Stimulated activated CD8-positive, alpha-beta memory T cell treated with anti-CD3 and anti-CD28 coated beads, Interleukin-15, amount 100 ng/mL, for 24 hours (primary cell): Measurements from ENCODE around the gene UVRAG.

Experiments
- DNase-seq: peaks from one replicate; pipeline ENCODE4 v3.0.0-alpha.2; 2020; ENCODE audit warnings: low read depth

Gene UVRAG

DNA sequence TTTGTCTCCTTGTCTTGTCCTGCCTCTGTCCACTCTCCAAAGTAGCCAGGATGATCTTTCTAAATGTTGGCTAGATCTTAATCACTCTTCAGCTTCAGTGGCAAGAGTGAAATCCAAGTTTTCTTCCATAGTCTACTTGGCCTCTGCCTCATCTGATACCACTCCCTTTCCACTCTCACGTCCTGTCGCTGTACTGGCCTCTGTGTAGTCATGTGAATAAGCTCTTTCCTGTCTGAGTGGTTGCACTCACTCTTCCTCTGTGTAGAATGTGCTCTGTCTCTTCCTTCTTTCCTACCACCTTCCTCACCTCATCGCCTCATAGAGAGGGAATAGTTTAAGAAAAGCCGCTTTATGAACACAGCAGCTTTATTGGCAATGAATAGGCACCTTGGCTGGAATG lies 304.8 kb downstream of the UVRAG start:
- no peak for DNase-seq

DNA sequence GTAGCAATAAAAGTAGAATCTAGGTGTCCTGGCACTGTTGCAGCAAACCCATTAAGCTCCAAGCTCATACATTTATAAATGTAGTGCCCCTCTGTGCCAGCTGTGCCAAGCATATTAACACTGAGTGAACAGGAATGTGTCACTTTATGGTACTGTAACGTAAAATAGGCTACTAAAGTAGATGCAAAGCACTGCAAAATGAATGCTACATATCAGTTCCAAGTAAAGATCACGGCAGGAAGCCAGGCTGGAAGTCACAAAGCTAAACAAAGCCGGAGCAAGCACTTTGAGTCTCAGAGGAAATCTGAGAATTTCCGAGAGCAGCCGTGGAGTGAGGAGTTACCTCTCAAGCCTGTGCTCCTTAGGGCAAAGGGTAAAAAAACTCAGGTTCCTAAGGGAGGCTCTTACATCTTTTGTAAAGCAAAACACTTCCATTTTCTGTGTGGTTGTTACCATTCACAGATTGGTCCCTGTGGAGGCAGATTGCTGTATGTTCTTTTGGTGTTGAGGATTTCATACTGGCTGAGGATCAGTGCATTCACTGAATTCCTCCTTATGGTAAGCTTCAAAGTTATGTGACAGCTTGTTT lies 305.6 kb downstream of the UVRAG start:
- no peak for DNase-seq

DNA sequence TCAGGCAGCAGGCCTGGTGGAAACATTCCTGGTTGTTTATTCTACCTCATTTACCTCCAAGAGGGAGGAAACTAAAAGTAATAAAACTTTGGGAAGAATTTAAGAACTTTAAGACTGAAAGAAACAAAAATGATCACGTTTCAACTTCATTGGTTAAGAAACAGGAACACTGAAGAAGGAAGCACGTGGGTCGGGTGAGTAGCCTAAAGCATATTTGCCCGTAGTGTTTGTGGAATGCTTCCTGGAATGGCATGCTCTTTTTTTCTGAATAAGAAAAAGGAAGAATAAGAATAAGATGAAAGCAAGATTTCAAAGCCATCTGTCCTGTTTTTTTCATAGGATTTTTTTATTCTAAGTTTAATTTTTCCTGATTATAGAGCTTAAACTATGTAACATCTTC lies 308.2 kb downstream of the UVRAG start:
- DNase-seq = no peak

DNA sequence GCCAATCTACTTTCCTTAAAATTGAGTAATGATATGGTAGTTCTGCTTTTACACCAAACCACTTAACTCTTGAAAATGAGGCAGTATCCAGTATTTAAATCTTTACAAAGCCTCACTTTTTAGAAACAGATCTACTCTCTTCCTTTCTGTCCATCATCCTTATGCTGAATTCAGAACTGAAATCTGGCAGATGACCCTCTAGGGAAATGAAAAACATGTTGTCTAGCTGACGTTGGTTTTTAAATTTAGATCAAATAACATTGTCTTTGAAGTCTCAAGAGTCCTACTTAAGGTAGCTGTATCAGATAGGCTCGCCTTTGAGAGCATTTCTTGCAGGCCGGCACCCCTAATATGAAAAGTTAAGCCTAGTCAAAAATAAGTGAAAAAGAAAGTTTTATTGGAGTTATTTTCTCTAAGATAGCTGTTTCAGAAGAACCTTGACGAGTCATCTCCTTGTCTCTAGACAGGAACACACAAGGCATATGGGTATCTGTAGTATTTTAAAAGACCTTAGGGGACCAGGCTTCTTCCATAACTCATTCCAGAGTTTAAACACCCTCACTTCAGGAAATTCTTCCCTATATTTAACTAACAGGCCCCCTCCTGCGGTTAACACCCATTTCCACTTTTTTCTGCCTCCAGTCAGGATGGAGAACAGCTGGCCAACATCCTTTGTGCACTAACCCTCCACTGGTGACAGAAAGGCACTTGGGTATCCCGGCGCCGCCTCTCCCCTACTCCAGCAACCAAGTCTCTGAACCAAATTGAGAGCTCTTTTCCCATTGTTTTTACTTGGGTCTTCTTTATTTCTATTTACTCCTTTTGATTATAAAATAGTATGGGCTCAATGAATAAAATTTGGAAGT lies 310.1 kb downstream of the UVRAG start:
- DNase-seq = no peak

DNA sequence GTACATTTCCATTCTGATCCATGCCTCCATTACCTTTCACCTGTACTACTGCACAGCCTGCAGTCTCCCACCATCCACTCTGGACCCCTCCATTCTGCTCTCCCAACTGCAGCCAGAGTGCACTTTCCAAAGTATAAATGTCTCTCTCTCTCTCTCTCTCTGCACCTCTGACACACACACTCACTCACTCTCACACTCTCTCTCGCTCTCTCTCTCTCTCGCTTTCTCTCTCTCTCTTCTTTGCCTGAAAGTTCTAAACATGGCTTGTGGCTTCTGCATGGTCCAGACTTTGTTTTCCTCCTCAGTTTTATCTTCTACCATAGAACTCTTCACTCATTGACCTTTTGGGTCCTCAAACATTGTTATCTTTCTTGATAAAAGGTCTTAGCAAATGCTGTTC lies 314.7 kb downstream of the UVRAG start:
- DNase-seq = no peak

DNA sequence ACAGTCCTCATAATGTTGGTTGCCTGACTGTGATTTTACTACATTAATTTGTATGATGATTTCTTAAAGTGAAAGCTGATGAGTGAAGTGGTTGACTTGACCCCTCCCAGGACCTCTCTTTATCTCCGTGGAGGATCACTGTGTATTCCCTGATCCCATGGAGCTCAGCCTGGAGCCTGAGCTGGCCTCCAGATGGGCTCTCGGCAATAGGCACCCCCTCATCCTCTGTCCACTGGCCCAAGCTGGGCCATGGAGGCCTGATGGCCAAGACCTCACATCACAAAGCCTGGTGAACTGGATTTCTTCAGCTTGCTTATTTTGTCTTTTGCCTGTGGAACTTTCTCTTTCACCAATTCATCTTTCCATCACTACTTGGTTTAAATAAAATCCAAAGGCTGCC lies 316.1 kb downstream of the UVRAG start:
- no peak for DNase-seq

DNA sequence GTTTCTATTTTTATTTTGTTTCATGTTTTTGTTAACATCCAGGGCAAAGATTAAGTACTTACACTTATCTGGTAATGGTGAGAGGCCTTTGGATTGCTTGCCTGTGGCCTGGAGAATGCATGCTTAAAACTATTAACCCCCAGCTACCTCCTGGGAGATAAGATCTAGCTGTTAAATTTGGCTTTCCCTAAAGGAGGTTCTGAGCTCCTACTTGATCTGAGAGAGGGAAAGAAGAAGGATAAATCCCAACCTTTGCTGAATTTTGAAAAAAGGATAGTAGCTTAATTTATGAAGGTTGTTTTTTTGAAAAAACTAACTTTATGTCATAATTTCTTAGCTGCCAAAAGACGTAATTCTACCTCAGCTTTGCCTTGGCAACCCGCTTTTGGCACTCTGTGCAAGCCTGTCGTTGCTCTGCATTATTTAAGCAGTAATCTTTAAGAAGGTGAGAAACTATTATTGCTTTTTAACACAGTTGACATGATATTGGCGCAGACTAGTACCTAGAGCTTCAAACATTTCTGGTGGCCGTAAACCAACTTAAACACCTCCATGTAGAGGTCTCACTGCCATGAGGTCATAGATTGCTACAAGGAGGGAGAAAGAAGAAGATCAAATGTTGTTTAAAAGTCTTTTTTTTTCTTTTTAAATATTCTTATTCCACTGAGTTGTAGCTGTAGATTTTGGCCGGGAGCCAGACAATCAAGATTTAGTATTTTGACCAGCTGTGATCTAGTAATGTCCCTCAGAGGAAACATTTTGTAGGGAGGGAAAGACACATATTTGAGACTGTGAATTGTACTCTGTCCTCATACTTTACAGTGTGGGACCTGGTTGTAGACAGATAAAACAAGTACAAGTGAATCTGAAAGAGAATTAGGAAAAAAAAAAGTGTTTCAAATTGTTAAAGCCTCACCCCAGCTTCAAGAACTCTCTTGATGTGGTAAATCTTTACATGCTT lies 316.9 kb downstream of the UVRAG start:
- DNase-seq = no peak

DNA sequence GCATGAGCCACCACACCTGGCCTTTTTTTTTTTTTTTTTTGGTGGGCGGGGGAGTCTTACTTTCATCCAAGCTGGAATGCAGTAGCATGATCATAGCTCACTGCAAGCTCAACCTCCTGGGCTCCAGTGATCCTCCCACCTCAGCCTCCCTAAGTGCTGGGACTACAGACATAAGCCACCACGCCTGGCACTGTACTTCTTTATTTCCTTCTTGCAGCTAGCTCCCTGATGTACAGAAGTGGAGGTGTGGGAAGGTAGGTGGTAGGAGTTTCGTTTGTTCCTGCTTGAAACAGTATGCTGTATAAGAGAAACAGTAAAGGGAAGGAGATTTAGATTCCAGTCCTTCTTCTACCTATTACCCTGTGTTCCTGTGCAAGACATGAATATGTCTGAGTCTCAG lies 319.2 kb downstream of the UVRAG start:
- DNase-seq = no peak

DNA sequence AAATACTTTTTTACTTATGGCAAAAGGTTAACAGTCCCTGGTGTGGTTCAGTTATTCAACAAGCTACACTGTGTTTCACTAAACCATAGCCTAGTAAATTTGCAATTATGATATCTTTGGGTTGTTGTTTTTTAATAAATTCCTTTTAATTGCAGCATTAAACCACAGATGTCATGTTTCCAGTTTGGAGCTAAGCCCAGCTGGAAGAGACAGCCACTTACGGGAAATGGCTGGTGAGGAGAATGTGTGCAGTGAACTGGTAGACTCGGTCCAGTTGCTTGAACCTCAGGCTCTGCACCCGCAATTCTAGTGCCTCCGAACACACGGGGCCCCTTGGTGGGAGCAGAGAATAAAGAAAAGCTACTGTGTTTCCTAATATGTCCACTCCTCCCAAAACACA lies 320.5 kb downstream of the UVRAG start:
- DNase-seq = no peak

DNA sequence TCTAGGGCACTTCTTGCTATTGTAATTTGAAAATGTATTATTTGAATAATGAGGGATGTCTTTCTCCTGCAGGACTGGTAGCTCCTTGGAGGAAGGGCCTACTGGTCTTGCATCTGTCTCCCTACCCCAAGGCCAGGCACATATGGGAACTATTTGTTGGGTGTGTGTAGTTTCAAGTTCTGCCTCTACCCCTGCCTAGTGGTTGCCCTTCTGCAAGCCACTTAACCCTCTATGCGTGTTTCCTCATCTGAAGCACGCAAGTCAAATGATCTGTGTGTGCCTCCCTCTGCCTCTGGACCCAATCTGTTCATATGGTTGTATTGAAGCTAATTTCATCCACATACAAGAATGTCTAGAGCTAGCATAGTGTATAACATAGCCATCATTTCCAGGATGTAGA lies 324.3 kb downstream of the UVRAG start:
- DNase-seq = no peak

DNA sequence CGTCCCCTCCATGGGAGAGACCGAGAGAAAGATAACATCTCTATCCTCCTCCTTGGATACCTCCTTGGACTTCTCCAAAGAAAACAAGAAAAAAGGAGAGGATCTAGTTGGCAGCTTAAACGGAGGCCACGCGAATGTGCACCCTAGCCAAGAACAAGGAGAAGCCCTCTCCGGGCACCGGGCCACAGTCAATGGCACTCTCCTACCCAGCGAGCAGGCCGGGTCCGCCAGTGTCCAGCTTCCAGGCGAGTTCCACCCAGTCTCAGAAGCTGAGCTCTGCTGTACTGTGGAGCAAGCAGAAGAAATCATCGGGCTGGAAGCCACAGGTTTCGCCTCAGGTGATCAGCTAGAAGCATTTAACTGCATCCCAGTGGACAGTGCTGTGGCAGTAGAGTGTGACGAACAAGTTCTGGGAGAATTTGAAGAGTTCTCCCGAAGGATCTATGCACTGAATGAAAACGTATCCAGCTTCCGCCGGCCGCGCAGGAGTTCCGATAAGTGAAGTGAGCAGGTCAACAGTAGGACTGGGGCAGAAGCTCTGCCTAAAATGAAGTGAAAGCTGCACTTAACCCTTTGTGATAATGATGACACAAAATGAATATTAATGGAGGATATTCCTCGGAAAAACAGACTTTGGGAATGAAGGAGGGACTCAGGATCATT lies 326.0 kb downstream of the UVRAG start:
- no peak for DNase-seq

DNA sequence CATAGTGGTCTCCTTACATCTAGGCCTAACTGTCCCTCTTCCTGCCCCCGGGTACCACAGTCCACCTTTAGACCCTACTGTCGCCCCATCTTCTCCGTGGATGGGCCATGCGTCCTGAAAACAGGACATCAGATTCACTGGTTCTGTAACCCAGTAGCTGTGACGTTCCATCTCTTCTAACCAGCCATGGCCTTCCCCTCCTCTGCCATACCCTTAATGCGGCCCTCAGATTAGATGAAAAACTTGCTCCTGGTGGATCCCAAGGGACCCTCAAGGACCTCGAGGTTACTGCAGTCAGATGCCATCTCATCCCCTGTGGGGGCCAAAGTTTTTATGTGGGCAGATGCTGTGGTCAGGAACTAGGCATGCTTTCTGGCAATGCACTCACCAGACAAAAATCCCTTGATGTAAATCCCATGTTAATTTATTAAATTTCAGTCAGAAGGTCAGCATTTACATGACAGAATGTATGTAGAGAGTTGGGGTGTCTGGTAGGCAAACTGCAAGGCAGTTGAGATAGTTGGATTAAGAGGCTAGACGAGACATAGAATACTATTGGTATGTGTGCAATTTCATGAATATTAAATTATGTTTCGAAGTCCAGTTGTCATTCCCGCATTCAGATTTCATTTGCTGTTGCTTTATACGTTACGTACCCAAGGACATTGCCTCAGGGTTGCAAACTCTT lies 327.0 kb downstream of the UVRAG start:
- no peak for DNase-seq

DNA sequence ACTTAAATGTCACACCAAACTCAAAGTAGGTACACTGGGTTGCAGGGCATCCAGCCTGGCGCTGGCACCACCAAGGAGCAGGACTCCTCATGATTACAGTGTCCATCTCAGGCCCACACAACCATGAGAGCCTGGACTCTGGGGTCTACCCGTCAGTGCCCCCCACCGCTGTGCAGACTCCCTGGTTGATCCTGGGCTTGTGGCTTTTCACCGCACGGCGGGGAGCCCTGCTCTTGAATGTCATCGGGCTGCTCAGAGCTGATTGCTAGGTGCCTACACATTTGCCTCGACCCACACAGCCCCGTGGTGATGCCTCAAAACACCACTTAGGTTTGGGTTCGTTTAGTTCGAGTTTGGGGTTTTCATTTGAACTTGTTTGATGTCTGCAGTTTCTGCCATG lies 328.3 kb downstream of the UVRAG start:
- no peak for DNase-seq

DNA sequence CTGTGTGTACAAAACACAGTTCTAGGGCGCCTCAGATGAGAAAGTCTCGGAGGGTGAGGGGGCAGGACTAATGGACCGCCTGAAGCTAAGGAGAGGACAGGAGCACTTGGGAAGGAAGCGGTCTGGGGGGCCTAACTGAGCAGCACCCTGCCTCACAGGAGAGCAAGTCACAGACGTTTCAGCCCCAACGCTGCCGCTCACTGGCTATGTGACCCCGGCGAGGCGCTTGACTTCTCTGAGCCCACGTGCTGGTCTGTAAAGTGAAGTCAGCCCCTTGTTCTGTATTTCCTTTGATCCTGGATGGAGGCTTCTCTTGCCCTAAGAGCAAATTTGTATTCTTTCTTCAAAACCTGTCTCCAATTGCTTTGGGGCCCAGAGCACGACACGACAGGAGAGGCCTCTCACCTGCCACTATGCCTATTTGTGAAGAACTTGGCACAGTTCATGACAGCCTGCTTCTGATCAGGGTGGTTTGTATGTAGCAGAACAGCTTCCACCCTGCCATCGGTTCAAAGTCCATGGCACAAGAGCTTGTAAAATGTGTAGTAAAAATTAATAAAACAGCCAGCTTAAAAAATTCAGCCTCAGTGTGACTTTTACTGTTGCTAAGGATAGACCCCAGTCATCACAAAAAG lies 332.2 kb downstream of the UVRAG start:
- DNase-seq = no peak

DNA sequence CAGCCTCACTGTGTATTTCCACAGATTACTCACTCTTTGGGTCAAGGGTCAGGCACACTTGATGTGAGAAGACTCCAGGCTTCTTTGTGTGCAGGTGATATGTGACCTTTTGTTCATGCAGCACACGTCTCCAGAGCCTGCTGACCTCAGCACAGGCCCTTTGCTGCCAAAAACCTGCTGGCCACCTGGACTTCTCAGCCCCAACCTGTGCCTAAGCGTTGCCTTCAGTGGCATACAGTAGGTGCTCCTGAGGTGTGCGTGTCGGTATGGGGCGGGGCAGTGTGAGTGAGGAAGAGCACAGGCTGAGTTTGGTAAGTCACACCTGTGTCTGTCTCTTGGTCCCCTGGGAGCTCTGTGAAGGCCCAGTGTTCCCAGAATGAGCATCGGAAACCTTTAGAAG lies 333.2 kb downstream of the UVRAG start:
- no peak for DNase-seq

DNA sequence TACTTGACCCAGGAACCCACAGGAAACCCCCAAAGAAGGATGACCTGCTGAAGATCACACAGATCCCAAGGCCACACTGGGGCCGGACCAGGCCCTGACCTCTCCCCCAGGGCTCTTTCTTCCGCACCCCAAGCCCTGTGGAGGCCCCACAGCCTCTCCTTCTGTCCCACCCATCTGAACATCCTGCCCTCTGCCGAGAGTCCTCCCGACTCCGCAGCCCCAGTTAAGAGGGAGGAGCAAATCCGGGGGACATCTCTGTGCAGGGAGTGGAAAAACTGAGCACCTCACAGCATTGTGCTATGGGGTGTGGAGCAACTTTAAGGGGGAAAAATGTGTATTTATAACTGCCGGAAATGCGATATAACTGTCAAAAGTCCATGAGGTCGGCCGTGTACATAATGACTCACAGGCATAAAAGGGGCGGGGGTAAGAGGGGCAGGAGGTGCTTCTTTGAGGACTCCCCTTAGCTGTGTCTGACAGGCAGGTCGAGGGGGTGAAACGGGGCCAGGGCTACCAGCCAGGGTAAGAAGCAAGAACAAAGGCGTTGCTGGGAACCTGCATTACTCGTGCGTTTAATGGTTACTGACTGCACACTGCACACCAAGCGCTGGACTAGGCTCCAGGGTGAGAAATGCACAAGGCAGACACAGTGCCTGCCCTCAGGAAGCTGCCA lies 334.1 kb downstream of the UVRAG start:
- DNase-seq = no peak

DNA sequence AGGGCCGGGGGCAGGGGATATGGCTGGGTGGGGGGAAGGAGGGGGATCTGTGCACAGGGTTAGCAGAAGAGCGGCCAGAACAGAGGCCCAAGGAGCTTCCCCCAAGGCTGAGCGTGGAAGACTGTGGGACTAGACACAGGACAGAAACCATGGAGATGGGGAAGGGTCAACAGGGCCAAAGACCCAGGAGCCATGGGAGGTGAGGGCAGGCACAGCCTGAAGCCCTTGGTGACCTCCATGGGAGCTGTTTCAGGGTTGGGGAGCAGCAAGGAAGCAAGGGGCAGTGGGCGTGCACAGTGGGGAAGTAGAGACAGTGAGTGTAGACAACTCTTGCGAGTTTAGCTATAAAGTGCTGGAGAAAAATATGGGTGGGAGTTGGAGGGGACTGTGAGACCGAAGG lies 334.7 kb downstream of the UVRAG start:
- no peak for DNase-seq

DNA sequence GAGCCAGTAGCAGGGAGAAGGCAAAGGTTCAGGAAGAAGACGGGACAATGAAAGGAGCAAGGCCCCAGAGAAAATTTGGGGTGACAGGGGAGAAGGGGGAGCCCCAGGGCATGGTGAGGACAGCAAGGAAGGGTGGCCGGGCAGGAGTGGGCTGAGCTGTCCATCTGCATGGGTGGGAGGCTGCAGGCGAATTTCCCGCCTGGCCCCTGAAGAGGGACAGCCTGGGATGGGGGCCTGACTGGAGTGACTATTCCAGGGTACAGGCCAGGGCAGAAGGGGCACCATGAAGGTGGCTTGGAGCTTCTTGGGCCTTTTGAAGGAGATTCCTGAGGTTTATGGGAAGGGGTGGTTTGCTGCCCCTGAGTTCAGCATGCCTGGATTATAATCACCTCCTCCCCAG lies 335.1 kb downstream of the UVRAG start:
- DNase-seq = no peak

DNA sequence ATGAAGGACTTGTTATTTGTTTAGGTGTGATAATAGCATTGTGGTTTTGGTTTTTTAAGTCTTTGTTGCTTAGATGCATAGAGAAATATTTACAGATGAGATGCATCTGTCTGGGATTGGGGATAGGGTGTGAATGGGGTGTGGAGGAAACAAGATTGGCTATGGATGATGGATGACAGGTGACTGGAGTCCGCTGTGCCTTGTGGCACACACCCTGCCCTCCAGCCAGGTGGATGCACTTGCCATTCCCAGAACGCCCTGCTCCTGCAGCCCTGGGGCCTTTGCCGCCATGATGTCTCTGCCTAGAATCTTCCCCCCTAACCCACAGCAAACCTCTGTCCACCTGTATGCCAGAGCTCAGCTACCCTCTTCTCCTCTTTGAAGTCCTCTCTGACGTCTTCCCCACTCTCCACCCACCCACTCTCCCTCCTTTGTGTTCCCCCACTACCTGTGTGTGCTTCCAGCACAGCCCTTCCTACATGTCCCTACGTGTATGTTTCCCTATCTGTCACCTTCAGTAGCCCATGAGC lies 336.6 kb downstream of the UVRAG start:
- no peak for DNase-seq

DNA sequence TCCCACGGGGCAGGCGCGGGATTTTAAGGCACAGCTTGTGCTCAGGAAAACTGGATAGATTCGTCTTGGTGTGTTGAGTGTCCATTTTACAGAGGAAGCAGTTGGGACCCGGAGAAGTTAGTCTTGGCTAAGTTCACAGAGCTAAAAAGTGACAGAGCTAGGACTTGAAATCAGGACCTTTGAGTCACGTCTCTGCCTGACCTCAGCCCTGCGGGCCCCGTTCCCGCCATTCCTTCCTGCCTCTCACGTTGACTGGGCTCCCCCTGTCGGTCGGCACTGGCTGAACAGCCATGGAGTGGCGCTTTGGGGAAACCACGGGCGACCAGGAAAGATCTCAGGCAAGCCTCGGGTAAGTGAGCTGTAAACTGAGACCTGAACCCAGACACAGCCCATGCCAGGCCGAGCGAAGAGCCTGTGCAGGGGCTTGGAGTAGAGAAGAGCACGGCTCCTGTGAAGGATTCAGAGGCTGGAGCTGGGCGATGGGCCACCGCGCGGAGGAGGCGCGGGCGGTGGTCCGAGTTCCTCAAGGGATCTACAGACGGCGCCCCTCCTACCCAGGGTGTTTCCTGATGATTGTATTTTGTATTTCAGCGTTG lies 337.2 kb downstream of the UVRAG start:
- DNase-seq = peak; percentile 57
